Measurements from ENCODE around the gene ARFGAP2. TPM values are rescaled to one million over a fixed set of nuclear protein-coding genes. Genes with fewer than 3 reads are reported as not detected.
"Not testable (repeated sequence)": the region's sequence is repeated elsewhere in the genome, so short reads cannot be mapped to it uniquely, and the experiment has no call there.

The ARFGAP2 gene
- 94.2 TPM for total RNA-seq

DNA sequence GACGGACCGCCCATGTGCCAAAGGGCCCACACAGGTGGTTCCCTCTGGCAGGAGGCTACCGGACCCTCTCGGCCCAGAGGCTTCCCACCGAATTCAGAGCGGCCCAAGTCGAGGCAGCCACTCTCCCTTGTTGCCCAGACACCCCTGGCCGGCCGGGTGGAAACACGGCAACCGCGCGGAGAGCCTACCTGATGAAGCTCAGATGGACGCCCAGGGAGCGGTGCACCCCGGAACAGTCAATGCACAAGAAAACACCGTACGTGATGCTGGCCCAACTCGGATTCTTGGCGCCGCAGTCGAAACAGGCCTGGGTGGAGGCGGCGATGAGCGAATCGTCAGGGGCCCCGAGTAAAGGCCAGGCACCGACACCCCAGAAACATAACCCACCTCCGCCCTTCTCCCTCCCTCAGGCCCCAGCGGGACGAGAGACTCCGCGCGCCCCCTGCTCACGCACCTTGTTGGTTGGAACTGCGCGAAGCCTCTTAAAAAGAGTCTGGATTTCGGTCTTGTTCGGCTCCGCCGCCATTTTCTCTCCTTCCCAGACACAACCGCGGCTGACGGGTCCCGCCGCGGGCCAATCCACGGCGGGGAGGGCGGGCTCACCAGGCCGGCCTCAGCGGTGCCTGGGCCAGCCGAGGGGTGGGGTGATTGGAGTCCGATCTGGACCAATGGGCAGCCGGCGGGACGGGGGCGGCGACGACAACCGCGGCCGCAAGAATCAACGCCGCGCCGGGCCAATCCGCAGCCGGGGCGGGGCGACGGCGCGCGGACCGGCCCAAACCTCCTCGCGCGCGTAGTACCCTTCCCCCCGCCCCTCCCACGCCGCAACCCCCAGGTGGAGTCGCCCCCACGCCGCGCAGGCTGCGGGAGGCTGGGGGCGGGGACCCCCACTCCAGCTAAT, at the start of gene ARFGAP2:
Gene ARFGAP2, minus strand, starts transcription at position 552 of the 901 bp plus-strand sequence. Its CDS starts 26 bp downstream, at position 526.
- intact Hi-C loops (cut with DNase I), result loop anchor here (10.0 kb wide), 1 partner anchor 178 kb away; the partner anchor contains the start of gene MYBPC3
- ATAC-seq, result peak; percentile 95
- peak; percentile 97 for DNase-seq (ENCODE audit: low spot score)

DNA sequence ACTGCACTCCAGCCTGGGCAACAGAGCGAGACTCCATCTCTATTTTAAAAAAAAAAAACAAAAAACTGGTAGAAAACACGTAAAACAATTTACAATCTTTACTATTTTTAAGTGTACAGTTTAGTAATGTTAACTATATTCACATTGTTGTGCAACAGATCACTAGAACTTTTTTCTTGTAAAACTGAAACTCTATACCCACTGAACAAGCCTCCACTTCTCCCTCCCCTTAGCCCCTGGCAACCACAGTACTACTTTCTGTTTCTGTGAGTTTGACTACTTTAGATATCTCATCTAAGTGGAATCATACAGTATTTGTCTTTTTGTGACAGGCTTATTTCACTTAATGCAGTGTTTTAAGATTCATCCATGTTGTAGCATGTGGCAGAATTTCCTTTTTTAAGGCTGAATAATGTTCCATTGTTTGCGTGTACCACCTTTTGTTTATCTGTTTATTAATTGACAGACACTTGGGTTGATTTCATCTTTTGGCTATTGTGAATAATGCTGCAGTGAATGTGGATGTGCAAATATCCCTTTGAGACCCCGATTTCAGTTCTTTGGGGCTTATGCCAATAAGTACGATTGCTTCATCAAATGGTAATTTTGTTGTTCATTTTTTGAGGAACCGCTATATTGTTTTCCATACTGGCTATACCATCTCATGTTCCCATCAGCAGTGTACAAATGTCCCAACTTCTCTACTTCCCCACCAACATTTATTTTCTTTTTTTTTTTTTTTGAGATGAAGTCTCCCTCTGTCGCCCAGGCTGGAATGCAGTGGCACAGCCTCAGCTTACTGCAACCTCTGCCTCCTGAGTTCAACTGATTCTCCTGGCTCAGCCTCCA, 49.1 kb upstream of the ARFGAP2 start:
- no peak for DNase-seq (ENCODE audit: low spot score)
- no peak for ATAC-seq
- intact Hi-C loops (cut with DNase I), result no loop called here

DNA sequence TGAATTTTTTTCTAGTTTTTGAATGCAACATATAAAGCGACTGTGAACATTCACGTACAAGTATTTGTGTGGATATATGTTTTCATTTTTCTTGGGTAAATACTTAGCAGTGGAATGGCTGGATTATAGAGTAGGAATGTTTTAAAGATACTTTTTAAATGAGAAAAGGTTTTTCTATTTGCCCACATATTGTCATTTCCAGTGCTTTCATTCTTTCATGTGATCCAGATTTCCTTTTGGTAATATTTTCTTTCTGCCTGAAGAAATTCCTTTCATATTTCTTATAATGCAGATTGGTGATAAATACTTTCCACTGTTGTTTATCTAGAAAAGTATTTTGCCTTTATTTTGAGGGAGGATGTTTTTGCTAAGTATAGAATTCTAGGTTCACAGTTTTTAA, 46.0 kb upstream of the ARFGAP2 start:
- ATAC-seq (no peak), DNase-seq (ENCODE audit: low spot score) (no peak)
- intact Hi-C loops (cut with DNase I), result no loop called here

DNA sequence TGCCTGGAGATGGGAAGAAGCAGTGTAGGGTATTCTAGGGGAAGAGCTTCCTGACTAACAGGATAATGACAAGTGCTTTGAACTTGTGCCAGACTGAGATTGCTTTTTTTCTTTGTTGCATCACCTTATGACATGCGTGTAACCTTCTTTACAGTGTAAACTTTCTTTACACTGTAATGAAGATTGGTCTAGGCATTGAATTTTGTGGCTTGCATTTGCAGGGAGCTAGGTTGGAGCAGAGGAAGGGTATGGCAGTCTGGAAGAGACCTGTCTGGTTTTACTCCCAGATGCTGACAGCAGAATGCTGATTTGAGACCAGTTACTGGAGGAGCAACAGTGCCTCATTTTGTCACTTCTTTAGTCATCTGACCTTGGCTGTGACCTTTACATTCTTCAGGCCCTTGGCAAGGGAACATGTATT, 43.7 kb upstream of the ARFGAP2 start:
- intact Hi-C loops (cut with DNase I), result no loop called here
- no peak for ATAC-seq
- DNase-seq (ENCODE audit: low spot score), result no peak

DNA sequence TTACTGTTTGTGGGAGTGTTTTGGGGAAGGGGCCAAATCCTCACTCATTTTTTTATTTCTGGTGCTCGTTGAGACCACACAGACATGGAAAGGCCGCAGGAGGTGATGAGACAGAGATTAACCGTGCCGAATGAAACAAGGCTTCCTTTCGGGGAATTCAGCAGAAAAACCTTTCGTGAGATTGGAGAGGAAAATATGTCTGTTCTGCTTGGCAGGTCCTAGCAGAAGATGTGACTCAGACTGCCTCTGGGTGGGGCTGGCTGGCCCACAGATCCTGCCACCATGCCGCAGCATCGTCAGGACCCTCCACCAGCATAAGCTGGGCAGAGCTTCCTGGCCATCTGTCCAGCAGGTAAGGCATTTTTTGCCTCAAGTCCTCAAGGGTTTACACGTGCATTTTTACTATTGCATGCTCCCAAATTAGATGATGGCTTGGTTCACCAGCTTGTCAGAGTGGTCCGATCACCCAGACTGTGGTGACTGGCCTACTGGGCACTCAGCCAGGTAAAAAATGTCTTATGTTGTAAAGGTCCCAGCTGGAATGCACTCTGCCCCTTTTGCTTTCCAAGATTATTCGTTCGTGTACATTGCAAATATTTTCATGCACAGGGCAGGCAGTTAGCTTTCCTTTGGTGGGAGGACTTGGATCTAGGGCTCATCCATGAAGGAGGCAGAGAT, 39.6 kb upstream of the ARFGAP2 start:
- no peak for ATAC-seq
- DNase-seq (ENCODE audit: low spot score), result peak; percentile 70
- intact Hi-C loops (cut with DNase I), result no loop called here

DNA sequence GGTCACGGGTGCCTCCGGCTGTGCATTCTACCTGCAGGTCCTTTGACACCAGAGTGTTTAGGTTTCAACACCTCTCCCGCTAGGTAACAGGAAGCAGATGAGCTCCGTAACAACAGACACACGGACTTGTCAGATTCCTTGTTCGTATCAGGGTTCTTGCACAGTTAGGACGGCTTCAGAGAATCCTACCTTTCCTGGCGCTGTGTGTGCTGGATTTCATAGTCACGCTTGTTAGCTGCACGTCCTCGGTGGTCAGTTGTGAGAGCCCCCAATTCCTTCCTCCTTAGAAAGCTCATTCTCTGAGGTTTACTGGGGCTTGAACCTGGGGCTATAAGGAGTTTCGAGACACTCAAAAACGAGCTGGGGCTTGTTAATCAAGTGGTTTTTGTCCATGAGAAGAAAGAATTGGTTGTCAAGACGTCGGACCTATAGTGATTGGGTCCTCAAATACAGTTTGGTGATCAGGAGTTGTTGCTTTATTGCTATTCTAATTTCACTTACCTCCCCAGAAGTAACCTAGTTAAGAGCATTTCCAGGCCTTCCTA, 38.8 kb upstream of the ARFGAP2 start:
- ATAC-seq (no peak), DNase-seq (ENCODE audit: low spot score) (no peak)
- intact Hi-C loops (cut with DNase I), result no loop called here

DNA sequence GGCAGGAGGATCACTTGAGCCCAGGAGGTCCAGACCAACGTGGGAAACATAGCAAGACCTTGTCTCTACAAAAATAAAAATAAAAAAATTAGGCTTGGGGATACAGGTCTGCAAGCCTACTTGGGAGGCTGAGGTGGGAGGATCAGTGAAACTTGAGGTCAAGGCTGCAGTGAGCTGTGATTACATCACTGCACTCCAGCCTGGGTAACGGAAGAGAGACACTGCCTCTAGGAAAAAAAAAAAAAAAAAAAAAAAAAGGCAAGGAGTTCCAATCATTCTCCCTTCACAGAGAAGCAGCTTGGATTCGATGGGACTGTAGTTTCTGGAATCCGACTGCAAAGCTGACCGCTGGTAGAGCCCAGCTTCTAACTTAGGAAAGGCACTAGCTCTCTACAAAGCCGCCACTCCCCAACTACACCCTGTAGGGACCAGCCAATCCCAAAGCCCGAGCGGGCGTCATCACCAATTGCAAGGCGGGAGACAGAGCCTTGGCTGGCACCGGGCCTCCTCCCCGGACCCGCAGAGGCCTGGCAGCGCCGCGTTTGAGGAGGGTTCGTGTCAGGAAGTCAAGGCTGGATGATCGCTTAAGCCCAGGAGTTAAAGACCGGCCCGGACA, 37.4 kb upstream of the ARFGAP2 start:
- ATAC-seq, result peak; percentile 93
- intact Hi-C loops (cut with DNase I), result no loop called here
- DNase-seq (ENCODE audit: low spot score), result peak; percentile 94

DNA sequence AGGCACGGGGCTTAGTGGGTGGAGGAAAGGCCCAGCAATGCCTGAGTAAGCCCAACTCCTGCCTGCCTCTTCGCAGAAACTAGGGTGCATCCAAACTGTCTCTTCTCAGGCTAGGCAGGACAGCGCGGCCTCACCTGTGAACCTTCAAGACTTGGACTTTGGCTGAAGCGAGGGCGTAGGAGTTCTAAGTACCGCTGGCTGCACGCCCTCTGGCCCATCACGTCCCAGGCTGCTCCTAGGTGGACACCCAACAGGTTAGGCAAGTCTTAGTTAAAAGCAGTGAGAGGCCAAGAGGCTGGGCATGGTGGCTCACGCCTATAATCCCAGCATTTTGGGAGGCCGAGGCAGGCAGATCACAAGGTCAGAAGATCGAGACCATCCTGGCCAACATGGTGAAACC, 36.3 kb upstream of the ARFGAP2 start:
- DNase-seq (ENCODE audit: low spot score), result no peak
- no peak for ATAC-seq

DNA sequence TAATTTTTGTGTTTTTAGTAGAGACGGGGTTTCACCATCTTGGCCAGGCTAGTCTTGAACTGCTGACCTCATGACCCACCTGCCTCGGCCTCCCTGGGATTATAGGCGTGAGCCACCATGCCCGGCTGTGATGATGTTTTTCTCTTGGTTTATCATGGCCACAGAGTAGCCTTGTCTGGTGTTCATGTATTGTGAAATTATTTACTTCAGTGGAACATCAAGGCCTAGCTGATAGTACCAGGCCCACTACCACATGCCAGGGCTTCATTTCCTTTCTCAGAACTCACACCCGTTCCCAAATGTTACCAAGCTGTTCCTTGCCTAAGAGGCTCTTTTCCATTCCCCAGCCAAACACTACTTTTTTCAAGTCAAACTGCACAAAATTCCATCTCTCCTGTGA, 31.9 kb upstream of the ARFGAP2 start:
- DNase-seq (ENCODE audit: low spot score), result no peak
- intact Hi-C loops (cut with DNase I), result no loop called here
- no peak for ATAC-seq

More for the DNA sequence above, 36.3 kb upstream of the ARFGAP2 start:
- intact Hi-C loops (cut with DNase I), result no loop called here

DNA sequence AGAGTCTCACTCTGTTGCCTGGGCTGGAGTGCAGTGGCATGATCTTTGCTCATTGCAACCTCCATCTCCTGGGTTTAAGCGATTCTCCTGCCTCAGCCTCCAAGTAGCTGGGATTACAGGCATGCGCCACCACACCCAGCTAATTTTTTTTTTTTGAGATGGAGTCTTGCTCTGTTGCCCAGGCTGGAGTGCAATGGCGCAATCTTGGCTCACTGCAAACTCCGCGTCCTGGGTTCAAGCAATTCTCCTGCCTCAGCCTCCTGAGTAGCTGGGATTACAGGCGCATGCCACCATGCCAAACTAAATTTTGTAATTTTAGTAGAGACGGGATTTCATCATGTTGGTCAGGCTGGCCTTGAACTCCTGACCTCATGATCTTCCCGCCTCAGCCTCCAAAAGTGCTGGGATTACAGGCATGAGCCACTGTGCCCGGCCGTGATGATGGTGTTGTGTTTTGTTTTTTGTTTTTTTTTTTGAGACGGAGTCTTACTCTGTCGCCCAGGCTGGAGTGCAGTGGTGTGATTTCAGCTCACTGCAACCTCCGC, 31.4 kb upstream of the ARFGAP2 start:
- ATAC-seq; DNase-seq (ENCODE audit: low spot score); intact Hi-C loops (cut with DNase I): not testable (repeated sequence)

DNA sequence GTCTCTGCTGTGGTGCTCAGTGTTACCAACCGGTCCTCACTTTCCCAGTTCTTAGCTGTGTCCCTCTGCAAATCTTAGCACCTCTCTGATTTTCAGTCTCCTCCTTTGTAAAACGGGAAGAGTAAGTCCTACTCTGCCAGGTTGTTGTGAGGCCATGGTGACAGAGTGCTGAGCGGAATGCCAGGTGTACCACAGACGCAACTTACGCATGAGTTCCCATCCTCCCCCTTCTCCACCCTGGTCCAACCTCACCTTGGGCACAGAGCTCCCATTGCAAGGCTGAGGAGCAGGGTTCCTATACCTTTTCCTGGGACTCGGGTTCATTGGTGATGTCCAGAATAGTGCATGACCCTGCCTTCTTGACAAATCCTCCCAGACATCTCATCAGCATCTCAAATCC, 30.8 kb upstream of the ARFGAP2 start:
- DNase-seq (ENCODE audit: low spot score), result no peak
- intact Hi-C loops (cut with DNase I), result no loop called here
- ATAC-seq, result no peak

DNA sequence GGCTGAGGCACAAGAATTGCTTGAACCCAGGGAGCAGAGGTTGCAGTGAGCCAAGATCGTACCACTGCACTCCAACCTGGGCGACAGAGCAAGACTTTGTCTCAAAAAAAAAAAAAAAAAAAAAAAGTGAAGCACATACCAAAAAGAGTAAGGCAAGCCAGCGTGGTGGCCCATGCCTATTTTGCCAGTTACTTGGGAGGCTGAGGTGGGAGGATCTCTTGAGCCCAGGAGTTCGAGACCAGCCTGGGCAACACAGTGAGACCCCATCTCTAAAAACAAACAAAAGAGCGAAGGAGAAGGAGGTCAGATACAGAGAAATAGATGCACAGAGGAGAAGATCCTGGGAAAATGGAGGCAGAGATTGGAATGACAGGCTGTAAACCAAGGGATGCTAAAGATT, 29.9 kb upstream of the ARFGAP2 start:
- DNase-seq (ENCODE audit: low spot score); ATAC-seq; intact Hi-C loops (cut with DNase I): not testable (repeated sequence)

DNA sequence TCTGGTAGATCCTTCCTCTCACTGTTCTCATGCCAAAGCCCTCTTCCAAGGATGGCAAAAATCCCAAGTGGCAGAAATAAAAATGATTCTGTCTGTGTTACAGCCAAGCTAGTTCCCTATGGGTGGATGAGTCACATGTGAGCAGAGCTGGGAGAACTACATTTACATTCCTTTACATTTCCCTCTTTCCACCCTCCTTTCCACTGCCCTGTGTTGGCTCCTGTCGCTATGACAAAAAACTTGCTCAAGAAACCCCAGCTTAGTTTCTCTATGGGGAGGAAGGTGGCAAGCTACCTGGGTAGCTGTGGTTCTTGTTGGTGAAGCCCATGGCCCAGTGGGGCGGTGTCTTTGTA, 27.9 kb upstream of the ARFGAP2 start:
- no peak for DNase-seq (ENCODE audit: low spot score)
- no peak for ATAC-seq
- intact Hi-C loops (cut with DNase I), result loop anchor here (5.0 kb wide), 1 partner anchor 643 kb away; the partner anchor contains the start of gene NUP160

DNA sequence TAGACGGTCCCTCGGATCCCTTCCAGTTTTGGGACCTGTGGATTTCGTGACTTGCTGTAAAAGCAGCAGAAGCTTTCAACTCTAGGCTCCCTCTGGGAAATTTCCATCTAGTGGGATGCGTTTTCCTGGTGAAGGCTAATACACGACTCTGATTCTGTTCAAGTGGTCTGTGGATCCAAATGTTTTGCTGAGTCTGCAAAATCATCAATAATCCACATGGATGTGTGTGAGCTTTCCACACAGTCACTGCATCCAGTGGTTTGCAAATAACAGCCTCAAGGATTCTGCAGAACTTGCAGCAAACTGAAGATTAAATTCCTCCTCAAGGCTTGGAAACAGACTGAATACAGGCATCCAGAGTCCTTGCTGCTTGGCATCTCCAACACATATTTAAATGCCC, 25.9 kb upstream of the ARFGAP2 start:
- no peak for DNase-seq (ENCODE audit: low spot score)
- no peak for ATAC-seq
- intact Hi-C loops (cut with DNase I), result loop anchor here (5.0 kb wide), 1 partner anchor 645 kb away; the partner anchor contains the start of gene NUP160

DNA sequence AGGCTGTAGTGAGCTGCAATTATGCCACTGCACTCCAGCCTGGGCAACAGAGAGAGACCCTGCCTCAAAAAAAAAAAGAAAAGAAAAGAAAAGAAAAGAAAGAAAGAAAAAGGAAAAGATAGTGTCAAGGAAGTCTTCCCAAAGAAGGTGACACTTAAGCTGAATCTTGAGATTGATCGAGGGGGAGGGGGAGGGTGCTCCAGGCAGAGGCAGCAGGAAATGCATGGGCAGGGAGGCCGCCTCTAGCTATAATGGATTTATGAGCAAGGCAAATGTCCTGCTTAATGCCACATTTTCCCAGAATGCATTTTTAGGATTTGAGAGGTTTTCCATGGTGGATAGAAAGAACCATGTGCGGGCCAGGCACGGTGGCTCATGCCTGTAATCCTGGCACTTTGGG, 24.3 kb upstream of the ARFGAP2 start:
- intact Hi-C loops (cut with DNase I), result loop anchor here (5.0 kb wide), 1 partner anchor 646 kb away; the partner anchor contains the start of gene NUP160
- ATAC-seq, result no peak
- DNase-seq (ENCODE audit: low spot score), result no peak

DNA sequence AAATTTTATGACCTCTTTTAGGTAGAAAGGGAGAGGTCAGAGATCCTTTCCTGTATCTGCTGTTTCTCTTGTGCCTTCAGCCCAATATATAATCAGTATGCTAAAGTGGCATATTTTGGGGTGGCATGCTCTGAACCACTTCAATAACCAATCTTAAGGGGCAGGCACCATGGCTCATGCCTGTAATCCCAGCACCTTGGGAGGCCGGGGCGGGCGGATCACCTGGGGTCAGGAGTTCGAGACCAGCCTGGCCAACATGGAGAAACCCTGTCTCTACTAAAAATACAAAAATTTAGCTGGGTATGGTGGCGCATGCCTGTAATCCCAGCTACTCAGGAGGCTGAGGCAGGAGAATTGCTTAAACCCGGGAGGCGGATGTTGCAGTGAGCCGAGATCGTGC, 21.5 kb upstream of the ARFGAP2 start:
- intact Hi-C loops (cut with DNase I); DNase-seq (ENCODE audit: low spot score); ATAC-seq: not testable (repeated sequence)

DNA sequence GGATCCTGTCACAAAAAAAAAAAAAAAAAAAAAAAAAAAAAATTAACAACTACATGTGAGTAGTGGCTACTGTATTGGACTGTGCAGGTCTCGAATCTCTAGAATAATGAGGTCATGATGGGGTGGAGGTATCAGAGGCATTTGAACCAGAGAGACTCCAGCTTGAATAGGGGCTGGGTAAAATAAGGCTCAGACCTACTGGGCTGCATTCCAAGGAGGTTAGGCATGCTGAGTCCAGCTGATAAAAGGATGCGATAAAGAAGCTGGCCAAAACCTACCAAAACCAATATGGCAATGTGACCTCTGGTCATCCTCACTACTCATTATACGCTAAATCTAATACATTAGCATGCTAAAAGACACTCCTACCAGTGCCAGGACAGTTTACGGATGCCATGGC, 15.4 kb upstream of the ARFGAP2 start:
- ATAC-seq (no peak), DNase-seq (ENCODE audit: low spot score) (no peak)
- intact Hi-C loops (cut with DNase I), result no loop called here

DNA sequence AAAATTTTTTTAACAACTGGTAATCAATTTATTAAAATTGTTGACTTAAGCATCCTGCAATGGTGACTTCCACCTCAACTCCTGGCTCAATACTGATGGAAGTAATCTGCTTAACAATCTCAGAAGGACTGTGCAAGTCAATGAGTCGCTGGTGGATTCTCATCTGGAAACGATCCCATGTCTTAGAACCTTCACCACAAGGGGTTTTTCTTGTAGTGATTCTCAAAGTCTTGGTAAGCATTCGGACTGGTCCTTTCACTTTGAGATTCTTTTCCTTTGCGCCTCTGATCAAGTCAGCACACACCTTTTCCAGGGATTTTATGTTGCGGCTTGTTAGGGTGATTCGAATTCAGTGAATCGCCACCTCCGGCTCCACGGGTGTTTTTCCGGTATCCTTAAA, 14.5 kb upstream of the ARFGAP2 start:
- DNase-seq (ENCODE audit: low spot score); intact Hi-C loops (cut with DNase I); ATAC-seq: not testable (repeated sequence)
